Suprapubic skin (tissue), 4 donors: ENCODE data around the gene TUNAR. TPM values are rescaled to one million over a fixed set of nuclear protein-coding genes. Genes with fewer than 3 reads are reported as not detected.
"Not testable (repeated sequence)": the region's sequence is repeated elsewhere in the genome, so short reads cannot be mapped to it uniquely, and the experiment has no call there.

ENCODE experiments used
- DNase-seq, 2 donors: peaks; one replicate each; pipeline ENCODE4 v3.0.0-alpha.2; 2019; ENCODE audit warnings: low spot score in 2 of 2
- H3K27ac ChIP-seq: fragments of 200-600 bp; sonication (generic); one replicate; pipeline ENCODE4 v1.5.1; 2019
- H3K27me3 ChIP-seq: fragments of 200-600 bp; sonication (generic); one replicate; pipeline ENCODE4 v1.5.1; 2019
- H3K36me3 ChIP-seq: fragments of 200-600 bp; sonication (generic); one replicate; pipeline ENCODE4 v1.5.1; 2019
- H3K4me1 ChIP-seq: fragments of 200-600 bp; sonication (generic); one replicate; pipeline ENCODE4 v1.5.1; 2019
- H3K4me3 ChIP-seq: fragments of 200-600 bp; sonication (generic); one replicate; pipeline ENCODE4 v1.5.1; 2019; ENCODE audit warnings: mild to moderate bottlenecking
- H3K9me3 ChIP-seq: fragments of 200-600 bp; sonication (generic); one replicate; pipeline ENCODE4 v1.5.1; 2019
- EP300 ChIP-seq: sonication (generic); formaldehyde crosslinking; IDR thresholded peaks from one replicate; pipeline ENCODE4 v1.6.1; 2017; ENCODE audit warnings: antibody characterized with exemption
- POLR2A ChIP-seq, 2 donors: fragments of 450-650 bp; IDR thresholded peaks; one replicate each; pipeline ENCODE4 v1.6.1; 2017; ENCODE audit warnings: antibody characterized with exemption in 2 of 2, mild to moderate bottlenecking in 2 of 2, moderate library complexity in 2 of 2
- POLR2AphosphoS5 ChIP-seq, 3 donors: sonication (generic); formaldehyde crosslinking; IDR thresholded peaks; one replicate each; pipeline ENCODE4 v1.6.1; 2017; ENCODE audit warnings: antibody characterized with exemption in 3 of 3
- WGBS: methylation state at CpG from one replicate; pipeline ENCODE4 v1.1.5; 2018; 5-methylcytosine and 5-hydroxymethylcytosine counted together
- total RNA-seq, 4 donors: library from RNA; depleted of rRNA; stranded (reverse); fragments of >200 nt; gene quantifications; one replicate each; pipeline ENCODE4 v1.1.0, GENCODE V29; 2016
- TF ChIP-seq, protein P1 (sequence below), 2 donors: fragments of 200-600 bp in 1 of 2; fragments of 450-650 bp in 1 of 2; sonication (generic) in 1 of 2; IDR thresholded peaks; one replicate each; pipeline ENCODE4 v1.5.1; 2016 to 2019; ENCODE audit warnings: antibody characterized with exemption in 2 of 2, mild to moderate bottlenecking in 1 of 2, moderate library complexity in 1 of 2

Gene TUNAR
- total RNA-seq, 4 donors from 2014 or later, result not detected

DNA sequence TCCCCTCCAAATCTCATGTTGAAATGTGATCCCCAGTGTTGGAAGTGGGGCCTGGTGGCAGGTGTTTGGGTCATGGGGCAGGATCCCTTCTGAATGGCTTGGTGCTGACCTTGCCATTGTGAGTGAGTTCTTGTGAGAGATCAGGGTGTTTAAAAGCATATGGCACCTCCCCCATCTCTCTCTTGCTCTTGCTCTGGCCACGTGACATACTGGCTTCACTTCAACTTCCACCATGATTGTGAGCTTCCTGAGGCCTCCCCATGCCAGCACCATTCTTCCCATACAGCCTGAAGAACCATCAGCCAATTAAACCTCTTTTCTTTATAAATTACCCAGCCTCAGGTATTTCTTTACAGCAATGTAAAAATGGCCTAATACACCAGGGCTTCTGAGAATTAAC is 82.7 kb downstream of the TUNAR start:
- 30% methylated on average over 1 of the region's 1 CpG for WGBS
- DNase-seq, result no peak
- Histone ChIP-seq H3K36me3 (no peaks in the 10 kb centered on the region), H3K4me1 (no peaks in the 10 kb centered on the region), H3K27me3 (peaks cover 9% of the 10 kb centered on the region), H3K4me3 (no peak overlapping the region), H3K9me3 (no peaks in the 10 kb centered on the region), H3K27ac (no peak overlapping the region)
- TF ChIP-seq EP300, result no peak
- no peak for TF ChIP-seq POLR2AphosphoS5 (IDR thresholded peaks at IDR 0.05)
- no peak for TF ChIP-seq POLR2A (IDR thresholded peaks at IDR 0.05)
- TF ChIP-seq, protein P1, sequence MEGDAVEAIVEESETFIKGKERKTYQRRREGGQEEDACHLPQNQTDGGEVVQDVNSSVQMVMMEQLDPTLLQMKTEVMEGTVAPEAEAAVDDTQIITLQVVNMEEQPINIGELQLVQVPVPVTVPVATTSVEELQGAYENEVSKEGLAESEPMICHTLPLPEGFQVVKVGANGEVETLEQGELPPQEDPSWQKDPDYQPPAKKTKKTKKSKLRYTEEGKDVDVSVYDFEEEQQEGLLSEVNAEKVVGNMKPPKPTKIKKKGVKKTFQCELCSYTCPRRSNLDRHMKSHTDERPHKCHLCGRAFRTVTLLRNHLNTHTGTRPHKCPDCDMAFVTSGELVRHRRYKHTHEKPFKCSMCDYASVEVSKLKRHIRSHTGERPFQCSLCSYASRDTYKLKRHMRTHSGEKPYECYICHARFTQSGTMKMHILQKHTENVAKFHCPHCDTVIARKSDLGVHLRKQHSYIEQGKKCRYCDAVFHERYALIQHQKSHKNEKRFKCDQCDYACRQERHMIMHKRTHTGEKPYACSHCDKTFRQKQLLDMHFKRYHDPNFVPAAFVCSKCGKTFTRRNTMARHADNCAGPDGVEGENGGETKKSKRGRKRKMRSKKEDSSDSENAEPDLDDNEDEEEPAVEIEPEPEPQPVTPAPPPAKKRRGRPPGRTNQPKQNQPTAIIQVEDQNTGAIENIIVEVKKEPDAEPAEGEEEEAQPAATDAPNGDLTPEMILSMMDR (IDR thresholded peaks at IDR 0.05), result no peak

DNA sequence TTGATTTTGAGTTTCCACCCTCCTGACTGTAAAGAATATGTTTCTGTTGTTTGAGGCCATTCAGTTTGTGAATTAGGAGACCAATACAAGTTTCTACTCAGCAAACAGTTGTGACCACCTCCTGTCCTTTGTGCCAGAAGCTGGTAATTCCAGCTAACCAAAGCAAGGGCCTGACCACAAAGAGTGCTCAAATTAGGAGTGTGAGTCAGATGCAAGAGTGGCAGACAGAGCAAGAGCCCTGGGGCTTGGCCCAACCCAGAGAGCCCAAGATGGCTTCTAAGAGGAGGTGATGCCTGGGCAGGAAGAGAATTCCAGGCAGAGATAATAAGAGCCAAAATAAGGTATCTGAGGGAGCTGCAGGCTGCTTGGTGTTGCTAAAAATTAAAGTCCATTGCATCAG is 84.8 kb downstream of the TUNAR start:
- Histone ChIP-seq H3K4me3 (no peak overlapping the region), H3K27me3 (peaks cover 9% of the 10 kb centered on the region), H3K36me3 (no peaks in the 10 kb centered on the region), H3K9me3 (no peaks in the 10 kb centered on the region), H3K27ac (no peak overlapping the region), H3K4me1 (no peaks in the 10 kb centered on the region)
- DNase-seq, result no peak
- TF ChIP-seq POLR2AphosphoS5 (IDR thresholded peaks at IDR 0.05), result no peak
- TF ChIP-seq EP300, result no peak
- TF ChIP-seq, protein P1 (IDR thresholded peaks at IDR 0.05), result no peak

DNA sequence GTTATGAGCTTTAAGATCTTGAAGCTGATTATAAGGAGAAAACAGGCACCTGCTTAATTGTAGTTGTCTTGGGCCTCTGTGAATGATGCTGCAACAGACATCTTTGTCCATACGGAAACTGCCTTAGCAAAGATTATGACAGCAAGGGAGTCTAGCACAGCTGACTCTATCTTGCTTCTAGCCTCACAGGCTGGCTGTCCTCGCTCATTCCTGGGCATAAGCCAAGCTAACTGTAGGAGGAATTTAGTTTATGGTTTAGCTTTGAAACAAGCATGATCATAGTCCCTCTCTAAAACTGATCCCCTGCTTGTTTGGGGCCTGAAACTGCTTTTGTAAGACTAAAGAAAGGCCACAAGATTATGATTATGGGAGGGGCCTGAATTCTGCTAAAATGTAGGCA is 88.3 kb downstream of the TUNAR start:
- no peak overlapping the region for H3K4me3 ChIP-seq

GRCh38 chr14:95968048-95968447 is 91.4 kb downstream of the TUNAR start:
- H3K4me3 ChIP-seq, H3K4me1 ChIP-seq, DNase-seq, H3K27ac ChIP-seq, H3K27me3 ChIP-seq, H3K9me3 ChIP-seq, H3K36me3 ChIP-seq: not testable (repeated sequence)
- WGBS, result 32% methylated on average over 4 of the region's 4 CpGs

More for the DNA sequence above, 88.3 kb downstream of the TUNAR start:
- Histone ChIP-seq H3K27me3 (peaks cover 9% of the 10 kb centered on the region), H3K27ac (no peak overlapping the region), H3K4me1 (no peaks in the 10 kb centered on the region), H3K9me3 (no peaks in the 10 kb centered on the region), H3K36me3 (no peaks in the 10 kb centered on the region)
- DNase-seq, result no peak
- WGBS, result 62% methylated on average over 2 of the region's 2 CpGs
- TF ChIP-seq, protein P1 (IDR thresholded peaks at IDR 0.05), result no peak
- no peak for TF ChIP-seq POLR2AphosphoS5 (IDR thresholded peaks at IDR 0.05)
- TF ChIP-seq POLR2A (IDR thresholded peaks at IDR 0.05), result no peak
- no peak for TF ChIP-seq EP300

Other genes starting within 250 kb of the TUNAR start
- not detected for gene TCL1B, start 190.4 kb upstream of the TUNAR start, total RNA-seq
- not detected for gene TCL1A, start 162.7 kb upstream of the TUNAR start, total RNA-seq
- gene C14orf132, start 162.5 kb downstream of the TUNAR start, total RNA-seq, result 10 to 100 TPM; 16.2 to 34.4 (median 27.9) TPM